Measurements from ENCODE around the gene CCDC183.

CCDC183 gene

DNA sequence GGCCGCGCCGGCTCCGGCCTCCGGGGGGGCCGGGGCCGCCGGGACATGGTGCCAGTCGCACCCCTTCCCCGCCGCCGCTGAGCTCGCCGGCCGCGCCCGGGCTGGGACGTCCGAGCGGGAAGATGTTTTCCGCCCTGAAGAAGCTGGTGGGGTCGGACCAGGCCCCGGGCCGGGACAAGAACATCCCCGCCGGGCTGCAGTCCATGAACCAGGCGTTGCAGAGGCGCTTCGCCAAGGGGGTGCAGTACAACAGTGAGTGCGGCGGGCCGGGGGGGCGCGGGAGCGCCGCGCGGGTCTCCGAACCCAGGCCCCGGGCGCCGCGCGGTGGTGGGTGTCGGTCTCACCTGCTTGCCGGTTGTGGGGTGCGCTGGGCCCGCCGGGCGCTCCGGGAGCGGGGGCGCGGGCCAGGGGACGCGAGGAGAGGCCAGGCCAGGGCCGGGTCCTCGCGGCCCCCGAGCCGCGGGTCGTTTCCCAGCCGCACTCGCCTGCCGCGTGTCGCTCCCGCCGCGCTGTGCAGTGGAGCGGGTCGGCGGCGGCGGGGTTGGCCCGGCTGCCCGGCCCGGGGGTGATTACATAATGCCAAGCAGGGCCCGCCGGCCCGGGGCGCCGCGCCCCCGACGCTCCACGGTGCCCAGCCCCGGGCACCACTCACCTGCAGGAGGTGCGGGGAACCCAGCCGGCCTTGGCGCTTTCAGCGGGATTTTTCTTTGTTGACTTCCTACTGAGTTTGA lies 12.1 kb downstream of the CCDC183 start:
- H3K27me3 ChIP-seq (ENCODE audit: insufficient read depth, low read length, poor library complexity, severe bottlenecking): no peaks in the 10 kb centered on the region
- H4K20me1 ChIP-seq (ENCODE audit: insufficient read depth, low read length, poor library complexity, severe bottlenecking): peaks cover 41% of the 10 kb centered on the region
- no peaks in the 10 kb centered on the region for H3F3A ChIP-seq (ENCODE audit: low read depth)
- H3K9me3 ChIP-seq (ENCODE audit: insufficient read depth, low read depth, low read length): no peaks in the 10 kb centered on the region
- TF ChIP-seq, protein P1, sequence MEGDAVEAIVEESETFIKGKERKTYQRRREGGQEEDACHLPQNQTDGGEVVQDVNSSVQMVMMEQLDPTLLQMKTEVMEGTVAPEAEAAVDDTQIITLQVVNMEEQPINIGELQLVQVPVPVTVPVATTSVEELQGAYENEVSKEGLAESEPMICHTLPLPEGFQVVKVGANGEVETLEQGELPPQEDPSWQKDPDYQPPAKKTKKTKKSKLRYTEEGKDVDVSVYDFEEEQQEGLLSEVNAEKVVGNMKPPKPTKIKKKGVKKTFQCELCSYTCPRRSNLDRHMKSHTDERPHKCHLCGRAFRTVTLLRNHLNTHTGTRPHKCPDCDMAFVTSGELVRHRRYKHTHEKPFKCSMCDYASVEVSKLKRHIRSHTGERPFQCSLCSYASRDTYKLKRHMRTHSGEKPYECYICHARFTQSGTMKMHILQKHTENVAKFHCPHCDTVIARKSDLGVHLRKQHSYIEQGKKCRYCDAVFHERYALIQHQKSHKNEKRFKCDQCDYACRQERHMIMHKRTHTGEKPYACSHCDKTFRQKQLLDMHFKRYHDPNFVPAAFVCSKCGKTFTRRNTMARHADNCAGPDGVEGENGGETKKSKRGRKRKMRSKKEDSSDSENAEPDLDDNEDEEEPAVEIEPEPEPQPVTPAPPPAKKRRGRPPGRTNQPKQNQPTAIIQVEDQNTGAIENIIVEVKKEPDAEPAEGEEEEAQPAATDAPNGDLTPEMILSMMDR (conservative IDR thresholded peaks at IDR 0.05; ENCODE audit: low read length): no peak; the same call in 1 of the 2 replicates
- no peak for TF ChIP-seq EZH2phosphoT487 (IDR thresholded peaks at IDR 0.05; ENCODE audit: borderline replicate concordance)
- peaks cover 53% of the 10 kb centered on the region for H3K4me1 ChIP-seq (ENCODE audit: insufficient read depth, low read length, poor library complexity, severe bottlenecking)
- H3K9ac ChIP-seq (ENCODE audit: low read depth, low read length, poor library complexity, severe bottlenecking): peak overlapping the region; percentile 70
- no peaks in the 10 kb centered on the region for H3K9me2 ChIP-seq (replicated peaks; ENCODE audit: low read depth, low read length)
- H3K36me3 ChIP-seq (ENCODE audit: insufficient read depth, low read length): no peaks in the 10 kb centered on the region
- peaks cover 66% of the 10 kb centered on the region for H3K79me2 ChIP-seq (ENCODE audit: insufficient read depth, low read length)
- H3K4me3 ChIP-seq (ENCODE audit: low read length, poor library complexity, severe bottlenecking): peak overlapping the region; percentile 84
- peak overlapping the region; percentile 86 for H2AFZ ChIP-seq (ENCODE audit: low read length)
- peak overlapping the region; percentile 91 for H3K4me2 ChIP-seq (ENCODE audit: low read depth, low read length, poor library complexity, severe bottlenecking)

DNA sequence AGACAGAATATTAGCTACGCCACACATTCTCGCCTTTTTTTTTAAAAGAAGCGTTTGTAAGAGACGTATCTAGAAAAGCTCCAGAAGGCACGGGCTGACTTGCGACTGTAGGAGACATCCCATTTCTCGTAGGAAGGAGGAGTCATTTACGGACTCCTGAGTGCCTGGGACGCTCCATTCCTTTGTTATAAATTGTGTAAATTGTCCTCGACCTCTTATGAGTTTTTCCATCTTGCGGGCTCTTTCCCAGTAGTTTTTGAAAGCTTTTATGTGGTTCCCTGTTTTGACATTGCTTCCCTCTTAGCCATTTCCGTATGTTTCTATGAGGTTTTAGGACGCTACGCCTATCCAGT lies 12.6 kb downstream of the CCDC183 start:
- Histone ChIP-seq H3K4me3 (ENCODE audit: low read length, poor library complexity, severe bottlenecking) (peak overlapping the region; percentile 84), H3K4me1 (ENCODE audit: insufficient read depth, low read length, poor library complexity, severe bottlenecking) (peaks cover 54% of the 10 kb centered on the region), H3K9me3 (ENCODE audit: insufficient read depth, low read depth, low read length) (no peaks in the 10 kb centered on the region), H3K27me3 (ENCODE audit: insufficient read depth, low read length, poor library complexity, severe bottlenecking) (no peaks in the 10 kb centered on the region), H3K9ac (ENCODE audit: low read depth, low read length, poor library complexity, severe bottlenecking) (peak overlapping the region; percentile 70), H3F3A (ENCODE audit: low read depth) (no peaks in the 10 kb centered on the region), H3K79me2 (ENCODE audit: insufficient read depth, low read length) (peaks cover 71% of the 10 kb centered on the region), H3K4me2 (ENCODE audit: low read depth, low read length, poor library complexity, severe bottlenecking) (peak overlapping the region; percentile 91), H3K9me2 (replicated peaks; ENCODE audit: low read depth, low read length) (no peaks in the 10 kb centered on the region), H2AFZ (ENCODE audit: low read length) (no peak overlapping the region), H4K20me1 (ENCODE audit: insufficient read depth, low read length, poor library complexity, severe bottlenecking) (peaks cover 41% of the 10 kb centered on the region), H3K36me3 (ENCODE audit: insufficient read depth, low read length) (no peaks in the 10 kb centered on the region)
- TF ChIP-seq, protein P1 (conservative IDR thresholded peaks at IDR 0.05; ENCODE audit: low read length): no peak
- no peak for TF ChIP-seq EZH2phosphoT487 (IDR thresholded peaks at IDR 0.05; ENCODE audit: borderline replicate concordance)

GRCh38 chr9:136814725-136815421 lies 18.7 kb downstream of the CCDC183 start:
- Histone ChIP-seq H3K9me3 (ENCODE audit: insufficient read depth, low read depth, low read length) (no peaks in the 10 kb centered on the region), H3K36me3 (ENCODE audit: insufficient read depth, low read length) (no peaks in the 10 kb centered on the region), H3F3A (ENCODE audit: low read depth) (no peaks in the 10 kb centered on the region), H2AFZ (ENCODE audit: low read length) (no peak overlapping the region), H3K79me2 (ENCODE audit: insufficient read depth, low read length) (peaks cover 45% of the 10 kb centered on the region), H3K4me3 (ENCODE audit: low read length, poor library complexity, severe bottlenecking) (no peak overlapping the region), H4K20me1 (ENCODE audit: insufficient read depth, low read length, poor library complexity, severe bottlenecking) (peaks cover 17% of the 10 kb centered on the region), H3K9me2 (replicated peaks; ENCODE audit: low read depth, low read length) (no peaks in the 10 kb centered on the region), H3K27me3 (ENCODE audit: insufficient read depth, low read length, poor library complexity, severe bottlenecking) (no peaks in the 10 kb centered on the region), H3K4me1 (ENCODE audit: insufficient read depth, low read length, poor library complexity, severe bottlenecking) (peaks cover 28% of the 10 kb centered on the region), H3K9ac (ENCODE audit: low read depth, low read length, poor library complexity, severe bottlenecking) (no peak overlapping the region), H3K4me2 (ENCODE audit: low read depth, low read length, poor library complexity, severe bottlenecking) (no peak overlapping the region)
- TF ChIP-seq, protein P1 (conservative IDR thresholded peaks at IDR 0.05; ENCODE audit: low read length): no peak
- TF ChIP-seq EZH2phosphoT487 (IDR thresholded peaks at IDR 0.05; ENCODE audit: borderline replicate concordance): no peak
